Neural progenitor cell (in vitro differentiated cells): ENCODE measurements around the gene SCT. TPM values are rescaled to one million over a fixed set of nuclear protein-coding genes. Genes with fewer than 3 reads are reported as not detected.

Experiments used
- DNase-seq: peaks from one replicate; pipeline ENCODE4 v3.0.0-alpha.2; 2016; ENCODE audit warnings: low spot score
- H2AFZ ChIP-seq: fragments of 200-600 bp; sonication (generic); replicated peaks from 2 replicates; pipeline ENCODE4 v1.6.1; 2016; ENCODE audit warnings: antibody characterized with exemption
- H3F3A ChIP-seq: fragments of 200-600 bp; sonication (generic); 2 replicates; pipeline ENCODE4 v1.6.1; 2016; ENCODE audit warnings: antibody characterized with exemption, low read depth
- H3K27ac ChIP-seq: fragments of 200-600 bp; sonication (generic); 2 replicates; pipeline ENCODE4 v1.5.1; 2016; ENCODE audit warnings: mild to moderate bottlenecking
- H3K27me3 ChIP-seq: fragments of 200-600 bp; sonication (generic); 2 replicates; pipeline ENCODE4 v1.6.1; 2016; ENCODE audit warnings: mild to moderate bottlenecking, moderate library complexity
- H3K36me3 ChIP-seq: fragments of 200-600 bp; sonication (generic); 2 replicates; pipeline ENCODE4 v1.5.1; 2016
- H3K4me1 ChIP-seq: fragments of 200-600 bp; sonication (generic); 2 replicates; pipeline ENCODE4 v1.6.1; 2016; ENCODE audit warnings: mixed run types
- H3K4me2 ChIP-seq: fragments of 200-600 bp; sonication (generic); 2 replicates; pipeline ENCODE4 v1.6.1; 2016
- H3K4me3 ChIP-seq: fragments of 200-600 bp; sonication (generic); 2 replicates; pipeline ENCODE4 v1.5.1; 2016
- H3K79me2 ChIP-seq: fragments of 200-600 bp; sonication (generic); 2 replicates; pipeline ENCODE4 v1.6.1; 2016; ENCODE audit warnings: low read depth
- H3K9ac ChIP-seq: fragments of 200-600 bp; sonication (generic); 2 replicates; pipeline ENCODE4 v1.6.1; 2016
- H3K9me3 ChIP-seq: fragments of 200-600 bp; sonication (generic); 2 replicates; pipeline ENCODE4 v1.5.1; 2016; ENCODE audit warnings: low read depth
- H4K20me1 ChIP-seq: fragments of 200-600 bp; sonication (generic); 2 replicates; pipeline ENCODE4 v1.6.1; 2016; ENCODE audit warnings: low read depth
- H3K27ac Mint-ChIP-seq: 3 replicates; pipeline ENCODE4 v1.8.0; 2021; ENCODE audit warnings: mixed read lengths
- H3K27me3 Mint-ChIP-seq: 2 replicates; pipeline ENCODE4 v1.8.0; 2022; ENCODE audit warnings: low read depth, mild to moderate bottlenecking, inconsistent platforms, moderate library complexity, mixed read lengths; ENCODE audit not compliant: insufficient read depth
- H3K36me3 Mint-ChIP-seq: 3 replicates; pipeline ENCODE4 v1.8.0; 2021; ENCODE audit warnings: mixed read lengths
- H3K4me1 Mint-ChIP-seq: 3 replicates; pipeline ENCODE4 v1.8.0; 2021; ENCODE audit warnings: mixed read lengths
- H3K4me3 Mint-ChIP-seq: 3 replicates; pipeline ENCODE4 v1.8.0; 2021; ENCODE audit warnings: mild to moderate bottlenecking, moderate library complexity, mixed read lengths
- H3K9me3 Mint-ChIP-seq: 3 replicates; pipeline ENCODE4 v1.8.0; 2020; ENCODE audit warnings: mixed read lengths
- EZH2 ChIP-seq: fragments of 200-600 bp; sonication (generic); IDR thresholded peaks from 2 replicates; pipeline ENCODE4 v1.6.1; 2017; ENCODE audit warnings: antibody characterized with exemption, mild to moderate bottlenecking, moderate library complexity
- EZH2phosphoT487 ChIP-seq: fragments of 200-600 bp; sonication (generic); IDR thresholded peaks from 2 replicates; pipeline ENCODE4 v1.6.1; 2017; ENCODE audit warnings: antibody characterized with exemption
- total RNA-seq: library from RNA; depleted of rRNA; stranded (reverse); fragments of >200 nt; gene quantifications from 2 replicates; pipeline ENCODE4 v1.2.3, GENCODE V29; 2015; ENCODE audit warnings: low replicate concordance
- TF ChIP-seq, protein P1 (sequence below): fragments of 200-600 bp; sonication (generic); IDR thresholded peaks from 2 replicates; pipeline ENCODE4 v1.5.1; 2017; ENCODE audit warnings: antibody characterized with exemption, mild to moderate bottlenecking

The SCT gene
- total RNA-seq, 1 donor from 2014 or later: not detected

DNA sequence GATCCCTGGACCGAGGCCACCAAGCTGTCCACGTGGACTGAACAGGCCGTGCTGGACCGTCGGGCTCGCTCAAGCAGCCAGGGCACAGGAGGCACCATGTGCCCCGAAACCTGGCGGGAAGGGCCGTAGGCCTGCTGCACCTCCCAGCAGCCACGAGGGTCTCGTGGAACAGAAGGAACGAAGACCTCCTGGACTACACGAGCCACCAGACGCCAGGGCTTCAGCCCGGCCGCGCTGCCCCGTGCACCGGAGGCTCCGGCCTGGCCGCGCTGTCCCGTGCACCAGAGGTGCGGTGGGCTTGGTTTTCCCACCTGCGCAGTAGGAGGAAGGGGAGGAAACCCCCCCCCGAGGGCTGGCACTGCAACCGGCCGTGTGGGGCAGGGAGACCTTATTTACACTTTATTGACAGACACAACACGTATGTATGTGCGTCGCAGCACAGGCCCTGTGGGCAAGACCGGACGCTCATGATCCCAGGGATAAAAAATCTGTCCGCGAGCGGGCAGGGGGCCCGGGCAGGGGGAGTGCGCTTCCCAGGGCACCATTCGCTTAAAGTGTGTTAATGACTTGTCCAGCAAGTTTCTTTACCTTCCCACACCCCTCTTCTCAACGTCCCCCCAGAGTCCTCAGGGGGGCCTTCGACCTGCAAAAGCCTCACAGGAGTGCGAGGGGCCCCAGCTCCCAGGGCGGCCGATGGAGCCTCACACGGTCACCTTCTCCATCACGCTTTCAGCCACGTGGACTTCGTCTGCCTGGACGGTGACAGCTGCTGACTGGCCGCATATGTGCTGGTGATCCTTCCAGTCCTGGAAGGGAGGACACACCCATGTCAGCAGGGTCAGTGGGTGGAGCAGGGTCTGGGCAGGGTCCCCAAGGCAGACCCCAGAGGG lies 17.1 kb upstream of the SCT start:
- peaks cover 20% of the 10 kb centered on the region for H4K20me1 ChIP-seq
- TF ChIP-seq, protein P1, sequence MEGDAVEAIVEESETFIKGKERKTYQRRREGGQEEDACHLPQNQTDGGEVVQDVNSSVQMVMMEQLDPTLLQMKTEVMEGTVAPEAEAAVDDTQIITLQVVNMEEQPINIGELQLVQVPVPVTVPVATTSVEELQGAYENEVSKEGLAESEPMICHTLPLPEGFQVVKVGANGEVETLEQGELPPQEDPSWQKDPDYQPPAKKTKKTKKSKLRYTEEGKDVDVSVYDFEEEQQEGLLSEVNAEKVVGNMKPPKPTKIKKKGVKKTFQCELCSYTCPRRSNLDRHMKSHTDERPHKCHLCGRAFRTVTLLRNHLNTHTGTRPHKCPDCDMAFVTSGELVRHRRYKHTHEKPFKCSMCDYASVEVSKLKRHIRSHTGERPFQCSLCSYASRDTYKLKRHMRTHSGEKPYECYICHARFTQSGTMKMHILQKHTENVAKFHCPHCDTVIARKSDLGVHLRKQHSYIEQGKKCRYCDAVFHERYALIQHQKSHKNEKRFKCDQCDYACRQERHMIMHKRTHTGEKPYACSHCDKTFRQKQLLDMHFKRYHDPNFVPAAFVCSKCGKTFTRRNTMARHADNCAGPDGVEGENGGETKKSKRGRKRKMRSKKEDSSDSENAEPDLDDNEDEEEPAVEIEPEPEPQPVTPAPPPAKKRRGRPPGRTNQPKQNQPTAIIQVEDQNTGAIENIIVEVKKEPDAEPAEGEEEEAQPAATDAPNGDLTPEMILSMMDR: no peak
- TF ChIP-seq EZH2phosphoT487 (no peak), EZH2 (no peak)
- no peaks in the 10 kb centered on the region for H3K9me3 Mint-ChIP-seq

DNA sequence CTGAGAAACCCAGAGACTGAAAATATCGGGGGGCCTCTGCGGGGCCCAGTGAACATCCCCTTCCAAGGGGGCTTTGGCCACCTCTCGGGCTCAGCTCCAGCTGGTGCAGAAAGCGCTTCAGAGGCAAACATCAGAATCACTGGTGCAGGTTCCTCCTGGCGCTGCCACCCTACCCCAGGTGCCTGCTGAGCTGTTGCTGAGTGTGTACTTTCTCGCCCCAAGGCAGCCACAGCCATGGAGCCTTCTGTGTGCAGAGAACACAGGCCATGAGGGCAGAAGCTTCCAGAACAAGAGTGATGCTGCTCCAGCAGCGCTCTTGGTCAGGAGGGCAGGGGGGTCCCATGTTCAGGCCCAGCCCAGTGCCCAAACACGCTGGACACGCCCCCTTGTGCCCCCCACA lies 16.4 kb upstream of the SCT start:
- Histone ChIP-seq H4K20me1 (peaks cover 23% of the 10 kb centered on the region), H3K9me3 (no peaks in the 10 kb centered on the region), H3K4me1 (peaks cover 16% of the 10 kb centered on the region), H3K9ac (no peak overlapping the region), H3K36me3 (no peaks in the 10 kb centered on the region), H3K27ac (no peak overlapping the region), H3K79me2 (no peaks in the 10 kb centered on the region), H2AFZ (no peak overlapping the region), H3F3A (peaks cover 32% of the 10 kb centered on the region), H3K4me3 (no peak overlapping the region), H3K4me2 (no peak overlapping the region), H3K27me3 (peaks cover 9% of the 10 kb centered on the region)
- DNase-seq: no peak
- H3K4me1 Mint-ChIP-seq: peaks cover 10% of the 10 kb centered on the region
- H3K9me3 Mint-ChIP-seq: no peaks in the 10 kb centered on the region
- no peak overlapping the region for H3K4me3 Mint-ChIP-seq
- no peak overlapping the region for H3K27ac Mint-ChIP-seq
- peaks cover 2% of the 10 kb centered on the region for H3K36me3 Mint-ChIP-seq
- H3K27me3 Mint-ChIP-seq: peaks cover 9% of the 10 kb centered on the region
- no peak for TF ChIP-seq EZH2phosphoT487
- no peak for TF ChIP-seq EZH2
- TF ChIP-seq, protein P1: no peak

More for the DNA sequence above, 17.1 kb upstream of the SCT start:
- DNase-seq: no peak
- H3K36me3 ChIP-seq: no peaks in the 10 kb centered on the region
- Mint-ChIP-seq H3K27ac (no peak overlapping the region), H3K4me3 (no peak overlapping the region), H3K4me1 (peaks cover 3% of the 10 kb centered on the region), H3K27me3 (peaks cover 4% of the 10 kb centered on the region), H3K36me3 (peaks cover 2% of the 10 kb centered on the region)
- no peak overlapping the region for H3K4me2 ChIP-seq
- H3K4me3 ChIP-seq: no peak overlapping the region
- no peak overlapping the region for H2AFZ ChIP-seq
- H3K4me1 ChIP-seq: peaks cover 11% of the 10 kb centered on the region
- peaks cover 8% of the 10 kb centered on the region for H3K27me3 ChIP-seq
- H3K9me3 ChIP-seq: no peaks in the 10 kb centered on the region
- H3K27ac ChIP-seq: no peak overlapping the region
- peaks cover 25% of the 10 kb centered on the region for H3F3A ChIP-seq
- H3K79me2 ChIP-seq: no peaks in the 10 kb centered on the region
- H3K9ac ChIP-seq: no peak overlapping the region

DNA sequence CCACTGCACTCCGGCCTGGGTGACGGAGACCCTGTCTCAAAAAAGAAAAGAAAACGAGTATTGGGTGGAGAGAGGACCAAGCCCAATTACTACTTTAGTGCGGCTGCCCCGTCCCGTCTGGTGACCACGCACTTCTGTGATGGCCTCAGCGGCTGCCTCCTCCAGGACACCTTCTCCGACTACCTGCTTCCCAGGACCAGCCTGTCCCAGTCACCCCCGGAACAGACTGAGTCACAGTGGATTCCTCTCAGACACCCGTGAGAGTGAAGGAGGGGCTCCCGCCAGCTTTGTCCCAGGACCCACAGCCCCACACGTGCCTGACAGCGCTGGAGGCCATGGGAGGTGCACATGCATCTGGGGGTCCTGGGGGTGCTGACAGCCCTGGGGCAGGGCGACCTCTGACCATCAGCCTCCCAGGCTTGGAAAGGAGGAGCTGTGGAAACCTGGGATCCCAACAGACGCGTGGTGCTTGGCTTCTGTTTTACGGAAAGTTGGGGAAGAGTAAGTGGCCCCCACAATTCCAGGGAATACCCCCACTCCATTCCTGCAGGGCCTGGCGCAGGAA lies 14.9 kb upstream of the SCT start:
- H3K36me3 ChIP-seq: no peaks in the 10 kb centered on the region
- H3K9me3 Mint-ChIP-seq: no peaks in the 10 kb centered on the region

More for the DNA sequence above, 14.9 kb upstream of the SCT start:
- no peaks in the 10 kb centered on the region for H3K79me2 ChIP-seq
- H3K4me1 ChIP-seq: peaks cover 25% of the 10 kb centered on the region
- H3K27me3 Mint-ChIP-seq: peaks cover 19% of the 10 kb centered on the region
- H3K27ac Mint-ChIP-seq: no peak overlapping the region
- H2AFZ ChIP-seq: no peak overlapping the region
- no peak overlapping the region for H3K9ac ChIP-seq
- peak overlapping the region; percentile 35 for H3K4me3 Mint-ChIP-seq
- no peak overlapping the region for H3K4me2 ChIP-seq
- no peak for DNase-seq
- no peaks in the 10 kb centered on the region for H3K36me3 Mint-ChIP-seq
- H3K4me1 Mint-ChIP-seq: peaks cover 17% of the 10 kb centered on the region
- peaks cover 42% of the 10 kb centered on the region for H3F3A ChIP-seq
- no peak overlapping the region for H3K4me3 ChIP-seq
- no peaks in the 10 kb centered on the region for H3K9me3 ChIP-seq
- peaks cover 31% of the 10 kb centered on the region for H4K20me1 ChIP-seq
- peaks cover 23% of the 10 kb centered on the region for H3K27me3 ChIP-seq
- TF ChIP-seq EZH2 (no peak), EZH2phosphoT487 (no peak)
- TF ChIP-seq, protein P1: no peak
- H3K27ac ChIP-seq: no peak overlapping the region
